Caco-2 (cell line): ENCODE data around the gene SLC7A4. TPM values are rescaled to one million over a fixed set of nuclear protein-coding genes. Genes with fewer than 3 reads are reported as not detected.

ENCODE experiments used
- BruUV-seq: library from RNA; stranded (reverse); fragments of 400-500 nt; replicated peaks from 2 replicates; lab custom pipeline; 2021; lab: Mats Ljungman, UMichigan
- CTCF ChIA-PET: fragments of 300-600 bp; sonication (Branson Sonifier 250); formaldehyde crosslinking; loops from one replicate; lab custom pipeline; 2022; ENCODE audit warnings: antibody characterized with exemption; lab: Charles Lee
- POLR2A ChIA-PET: fragments of 300-600 bp; sonication (Branson Sonifier 250); formaldehyde crosslinking; loops from one replicate; lab custom pipeline; 2022; ENCODE audit warnings: antibody characterized with exemption; lab: Charles Lee
- DNase-seq, 2 experiments: peaks; one replicate each; pipeline versions ENCODE4 v3.0.0 to v3.0.0-alpha.2; 2020 to 2022
- H3K27me3 ChIP-seq: replicated peaks from 2 replicates; pipeline ENCODE4 v1.6.0; 2011; ENCODE audit warnings: low read length; ENCODE audit not compliant: control insufficient read depth, insufficient read depth
- H3K36me3 ChIP-seq: 2 replicates; pipeline ENCODE4 v1.5.1; 2011; ENCODE audit warnings: low read length; ENCODE audit not compliant: control insufficient read depth, insufficient read depth
- H3K4me1 ChIP-seq: fragments of 250-450 bp; sonication (Bioruptor Pico); 2 replicates; pipeline ENCODE4 v1.5.1; 2020; ENCODE audit warnings: mild to moderate bottlenecking
- H3K4me3 ChIP-seq: 2 replicates; pipeline ENCODE4 v1.5.1; 2011; ENCODE audit warnings: low read depth, mild to moderate bottlenecking, control low read depth, low read length
- H3K9me3 ChIP-seq: fragments of 250-450 bp; sonication (Bioruptor Pico); 2 replicates; pipeline ENCODE4 v1.5.1; 2020; ENCODE audit warnings: mild to moderate bottlenecking, moderate library complexity
- H3K27ac Mint-ChIP-seq: one replicate; pipeline ENCODE4 v1.8.0; 2022; ENCODE audit warnings: mixed read lengths; ENCODE audit not compliant: unreplicated experiment
- H3K27me3 Mint-ChIP-seq: one replicate; pipeline ENCODE4 v1.8.0; 2022; ENCODE audit warnings: mixed read lengths; ENCODE audit not compliant: insufficient read depth, unreplicated experiment
- H3K36me3 Mint-ChIP-seq: one replicate; pipeline ENCODE4 v1.8.0; 2022; ENCODE audit warnings: mild to moderate bottlenecking, mixed read lengths; ENCODE audit not compliant: insufficient read depth, unreplicated experiment
- H3K4me1 Mint-ChIP-seq: one replicate; pipeline ENCODE4 v1.8.0; 2022; ENCODE audit warnings: low read depth, mixed read lengths; ENCODE audit not compliant: unreplicated experiment
- H3K4me3 Mint-ChIP-seq: one replicate; pipeline ENCODE4 v1.8.0; 2022; ENCODE audit warnings: mild to moderate bottlenecking, moderate library complexity, mixed read lengths; ENCODE audit not compliant: unreplicated experiment
- H3K9me3 Mint-ChIP-seq: one replicate; pipeline ENCODE4 v1.8.0; 2022; ENCODE audit warnings: mixed read lengths; ENCODE audit not compliant: unreplicated experiment
- CTCF ChIP-seq, 2 experiments: fragments of 200-600 bp in 1 of 2; IDR thresholded peaks; 1 replicate in 1 of 2; 2 replicates in 1 of 2; pipeline versions ENCODE4 v1.5.1 to v1.8.0; 2011 to 2022; ENCODE audit warnings: antibody characterized with exemption in 1 of 2, control low read depth in 1 of 2, inconsistent platforms in 1 of 2, low read depth in 1 of 2, low read length in 1 of 2, mild to moderate bottlenecking in 1 of 2, moderate library complexity in 1 of 2; ENCODE audit not compliant: insufficient read depth in 1 of 2, severe bottlenecking in 1 of 2, unreplicated experiment in 1 of 2
- intact Hi-C: fragments of 100-400 bp; cut with micrococcal nuclease; formaldehyde crosslinking; loops from one replicate; pipeline ENCODE4 v1.10.0; 2022; ENCODE audit not compliant: unreplicated experiment
- total RNA-seq: library from RNA; stranded (reverse); gene quantifications from 2 replicates; pipeline ENCODE4 v1.2.3, GENCODE V29; 2022

Gene SLC7A4
- total RNA-seq, 1 experiment from 2014 or later, result 1.9 TPM

GRCh38 chr22:20981787-20982562 is 50.4 kb downstream of the SLC7A4 start, which contains the start of gene LZTR1:
Gene LZTR1, plus strand, starts transcription at chr22:20982297. Its CDS starts 75 bp downstream, at chr22:20982372.
- Histone ChIP-seq H3K4me3 (peak within 1 kb of the TSS; percentile 95), H3K36me3 (no peaks in the 10 kb centered on the region), H3K9me3 (0 out of 2 replicates have a peak, but pooled peaks cover 3% of the 10 kb centered on the region), H3K27me3 (no peaks in the 10 kb centered on the region), H3K4me1 (peaks cover 14% of the 10 kb centered on the region; the same call in 1 of the 2 replicates)
- POLR2A ChIA-PET, result interaction anchor here (0.5 to 1.8 kb wide), 12 partner anchors 9 to 204 kb away, joined by 3 to 19 read pairs (median 5); partner anchors contain the start of genes CRKL, P2RX6 and THAP7
- intact Hi-C loops, result loop anchor here (1.0 kb wide), 1 partner anchor 20 kb away; the partner anchor contains the start of gene THAP7
- Mint-ChIP-seq H3K4me3 (peak within 1 kb of the TSS; percentile 85), H3K4me1 (no peaks in the 10 kb centered on the region), H3K27me3 (no peaks in the 10 kb centered on the region), H3K27ac (peak within 1 kb of the TSS; percentile 71), H3K36me3 (peaks cover 8% of the 10 kb centered on the region), H3K9me3 (peaks cover 8% of the 10 kb centered on the region)
- TSS peak; percentile 21 for BruUV-seq
- peak; percentile 78 to 88 for DNase-seq
- CTCF ChIA-PET, result interaction anchor here (0.6 to 1.6 kb wide), 12 partner anchors 9 to 178 kb away, joined by 3 to 17 read pairs (median 6); partner anchors contain the start of genes AIFM3 and CRKL
- TF ChIP-seq CTCF (IDR thresholded peaks at IDR 0.05; ENCODE audit: insufficient read depth in 1 of 2, low read depth in 1 of 2, low read length in 1 of 2, severe bottlenecking in 1 of 2, unreplicated experiment in 1 of 2), result peak; percentile 51 to 84

DNA sequence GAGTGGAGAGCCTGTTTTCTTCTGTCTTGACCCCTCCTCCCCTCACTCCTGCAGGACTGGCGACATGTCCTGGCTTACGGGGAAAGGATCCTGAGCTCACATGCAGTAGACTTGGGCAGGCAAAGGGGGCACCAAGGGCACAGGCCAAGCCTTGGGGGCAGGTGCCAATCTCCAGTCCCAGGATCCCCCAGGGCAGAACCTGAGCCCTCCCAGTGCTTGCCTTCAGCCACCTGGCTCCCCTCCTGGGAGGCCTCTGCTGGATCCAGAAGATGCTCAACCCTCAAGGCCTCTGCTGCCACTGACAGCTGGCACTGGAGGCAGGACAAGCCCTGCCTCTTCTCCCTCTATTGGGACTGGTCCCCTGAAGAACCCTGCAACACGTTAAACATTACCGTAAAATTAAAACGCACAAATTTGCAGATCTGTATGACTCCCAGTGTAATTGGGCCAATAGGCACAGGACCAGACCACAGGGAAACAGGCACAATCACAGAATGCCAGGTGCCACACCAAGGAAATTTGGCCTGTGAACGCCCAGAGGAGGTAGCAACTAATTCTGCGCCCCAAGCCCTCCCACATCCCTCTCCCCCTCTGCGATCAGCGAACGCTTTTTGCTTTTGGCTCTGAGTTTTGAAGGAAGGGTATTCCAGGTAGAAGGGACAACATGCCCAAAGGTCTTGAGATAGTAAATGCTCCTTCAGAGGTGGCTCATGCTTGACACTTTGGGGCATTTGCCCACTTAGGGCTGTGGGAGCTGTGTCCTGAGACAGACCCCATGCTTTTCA is 51.2 kb downstream of the SLC7A4 start:
- no peak for TF ChIP-seq CTCF (IDR thresholded peaks at IDR 0.05; ENCODE audit: insufficient read depth in 1 of 2, low read depth in 1 of 2, low read length in 1 of 2, severe bottlenecking in 1 of 2, unreplicated experiment in 1 of 2)
- no peaks in the 10 kb centered on the region for H3K36me3 ChIP-seq
- CTCF ChIA-PET, result interaction anchor here (1.1 to 1.6 kb wide), 2 partner anchors 11 to 14 kb away, joined by 3 to 7 read pairs; partner anchors contain the start of gene AIFM3
- no peaks in the 10 kb centered on the region for H3K27me3 Mint-ChIP-seq
- peaks cover 8% of the 10 kb centered on the region for H3K36me3 Mint-ChIP-seq
- intact Hi-C loops, result no loop called here
- H3K27me3 ChIP-seq, result no peaks in the 10 kb centered on the region
- peaks cover 8% of the 10 kb centered on the region for H3K9me3 Mint-ChIP-seq
- peak overlapping the region; percentile 95 for H3K4me3 ChIP-seq
- no peaks in the 10 kb centered on the region for H3K4me1 Mint-ChIP-seq
- H3K4me1 ChIP-seq, result peaks cover 14% of the 10 kb centered on the region; the same call in 1 of the 2 replicates
- POLR2A ChIA-PET, result interaction anchor here (1.8 kb wide), 1 partner anchor 21 kb away, joined by 19 read pairs; the partner anchor contains the start of gene THAP7
- H3K27ac Mint-ChIP-seq, result peak overlapping the region; percentile 71
- BruUV-seq, result TSS peak; percentile 90
- DNase-seq, result no peak
- H3K4me3 Mint-ChIP-seq, result peak overlapping the region; percentile 85
- H3K9me3 ChIP-seq, result 0 out of 2 replicates have a peak, but pooled peaks cover 3% of the 10 kb centered on the region
